GM18861 (cell line): Measurements from ENCODE around the gene ARHGEF33.
A peak's percentile ranks its signal among the peaks of the same experiment; 100 is the strongest.
"Not testable (repeated sequence)": the region's sequence is repeated elsewhere in the genome, so short reads cannot be mapped to it uniquely, and the experiment has no call there.

Source experiments
- ATAC-seq: cut with Tn5 transposase; IDR thresholded peaks from one replicate; pipeline ENCODE4 v1.9.1; 2021; ENCODE audit not compliant: unreplicated experiment

Gene ARHGEF33

DNA sequence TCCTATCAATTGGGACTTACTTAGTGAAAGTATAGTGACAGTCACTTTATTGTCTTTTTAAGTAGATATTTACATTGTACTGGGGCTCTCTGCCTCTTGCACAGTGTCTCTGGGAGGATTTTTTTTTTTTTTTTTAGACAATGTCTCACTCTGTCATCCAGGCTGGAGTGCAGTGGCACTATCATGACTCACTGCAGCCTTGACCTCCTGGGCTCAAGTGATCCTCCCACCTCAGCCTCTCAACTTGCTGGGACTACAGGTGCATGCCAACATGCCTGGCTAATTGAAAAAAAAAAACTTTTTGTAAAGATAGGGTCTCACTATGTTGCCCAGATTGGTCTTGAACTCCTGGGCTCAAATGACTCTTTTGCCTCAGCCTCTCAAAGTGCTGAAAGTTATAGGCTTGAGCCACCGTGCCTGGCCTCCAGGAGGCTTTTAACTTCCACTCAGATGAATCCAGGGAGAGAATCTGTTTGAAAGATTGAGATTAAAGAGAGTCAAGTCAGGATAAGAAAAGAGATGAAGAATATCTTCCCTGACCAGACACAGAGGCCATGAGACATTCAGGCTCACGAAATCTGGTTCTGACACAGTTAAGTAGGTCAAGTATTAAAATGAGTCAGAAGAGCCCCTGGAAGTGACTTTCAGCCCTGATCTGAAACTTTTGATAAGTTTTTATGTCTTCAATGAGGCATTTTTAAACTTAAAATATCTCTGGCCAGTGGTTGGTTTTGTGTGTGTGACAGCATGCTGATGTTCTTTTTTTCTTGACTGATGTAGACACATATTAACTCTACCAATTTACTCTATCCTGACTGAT lies 18.3 kb downstream of the ARHGEF33 start:
- peak; percentile 88 for ATAC-seq

DNA sequence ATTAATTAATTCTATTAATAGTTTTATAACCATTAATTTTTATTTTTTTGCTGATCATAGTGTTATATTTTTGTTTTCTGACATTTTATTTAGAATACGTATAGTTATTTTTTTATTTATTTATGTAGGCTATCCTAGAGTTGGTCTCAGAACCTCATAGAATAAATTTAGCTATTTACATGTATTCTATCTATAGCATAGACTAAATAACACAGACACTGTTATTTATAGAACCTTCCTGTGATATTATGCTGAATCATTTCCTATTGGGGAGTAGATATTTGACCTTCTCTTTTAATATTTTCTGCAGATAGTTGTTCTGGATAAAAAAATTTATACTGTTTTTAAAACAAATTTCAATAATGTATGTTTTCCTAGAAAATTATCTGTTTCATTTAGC lies 20.2 kb downstream of the ARHGEF33 start:
- no peak for ATAC-seq

DNA sequence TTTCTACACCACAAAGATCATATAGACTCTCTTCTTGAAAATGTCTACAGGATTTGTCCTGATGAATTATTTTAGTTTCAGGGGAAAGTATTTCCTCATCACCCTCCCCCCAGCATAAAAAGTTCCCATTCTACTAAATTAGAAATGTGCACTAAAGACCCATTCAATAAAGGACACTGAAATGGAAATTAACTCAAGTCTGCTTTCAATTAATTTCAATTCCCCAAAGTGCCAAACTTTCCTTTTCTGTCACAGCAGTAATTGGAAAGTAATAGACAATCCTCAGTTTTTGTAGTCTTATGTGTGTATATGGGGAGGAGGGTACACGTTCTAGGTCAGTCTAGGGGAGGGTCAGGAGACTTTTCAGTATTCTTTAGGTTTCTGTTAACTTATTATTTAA lies 21.5 kb downstream of the ARHGEF33 start:
- ATAC-seq = no peak

DNA sequence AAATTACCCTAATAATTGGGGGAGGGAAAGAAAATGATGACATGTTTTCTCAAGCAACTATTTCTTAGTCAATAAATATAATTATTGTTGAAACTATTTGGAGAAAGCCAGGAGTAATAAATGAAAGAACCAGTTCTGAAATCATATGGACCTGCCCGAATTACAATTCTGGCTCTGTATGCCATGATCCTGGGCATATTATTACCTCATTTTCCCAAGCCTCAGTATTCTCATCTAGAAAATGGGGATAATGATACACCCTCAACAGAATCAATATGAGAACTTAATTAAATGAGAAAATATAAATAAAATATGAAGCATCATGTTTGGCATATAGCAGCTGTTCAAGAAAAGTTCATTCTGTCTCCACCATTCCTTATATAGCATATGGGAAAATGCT lies 22.9 kb downstream of the ARHGEF33 start:
- no peak for ATAC-seq

DNA sequence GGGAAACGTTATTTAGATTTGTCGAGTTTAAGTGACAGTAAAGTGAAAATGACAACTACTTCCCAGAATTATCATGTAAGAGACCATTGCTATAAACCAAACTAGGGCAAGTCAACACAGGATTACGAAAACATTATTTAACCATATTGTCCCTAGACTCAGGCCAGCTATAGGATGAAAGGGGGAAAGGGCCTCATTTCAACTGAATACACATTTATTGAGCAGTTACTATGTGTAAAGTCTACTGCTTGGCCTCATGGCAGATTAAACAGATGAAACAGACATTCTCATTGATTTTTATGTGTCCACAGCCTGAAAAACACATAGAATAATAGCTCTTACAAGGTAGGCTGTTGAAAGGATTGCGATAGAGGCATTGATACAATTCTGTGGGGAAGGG lies 32.7 kb downstream of the ARHGEF33 start:
- ATAC-seq = no peak

DNA sequence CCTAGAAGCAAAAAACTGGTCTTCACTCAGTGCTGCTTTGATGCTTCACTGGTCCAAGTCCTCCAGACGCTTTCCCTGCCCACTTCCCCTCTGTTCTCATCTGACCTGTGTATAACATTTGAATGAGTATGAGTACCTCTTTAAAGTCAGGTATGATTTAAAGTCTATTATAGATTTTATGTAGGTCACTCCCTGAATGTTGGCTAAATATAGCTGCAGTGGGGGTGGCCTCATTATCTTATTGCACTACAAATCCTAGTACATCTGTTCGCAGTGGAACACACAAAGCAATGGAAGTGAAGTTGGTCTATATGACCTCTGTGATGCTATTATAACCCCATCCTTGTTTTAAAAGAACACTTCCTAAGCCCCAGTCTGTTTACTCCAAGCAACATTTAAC lies 33.2 kb downstream of the ARHGEF33 start:
- no peak for ATAC-seq

DNA sequence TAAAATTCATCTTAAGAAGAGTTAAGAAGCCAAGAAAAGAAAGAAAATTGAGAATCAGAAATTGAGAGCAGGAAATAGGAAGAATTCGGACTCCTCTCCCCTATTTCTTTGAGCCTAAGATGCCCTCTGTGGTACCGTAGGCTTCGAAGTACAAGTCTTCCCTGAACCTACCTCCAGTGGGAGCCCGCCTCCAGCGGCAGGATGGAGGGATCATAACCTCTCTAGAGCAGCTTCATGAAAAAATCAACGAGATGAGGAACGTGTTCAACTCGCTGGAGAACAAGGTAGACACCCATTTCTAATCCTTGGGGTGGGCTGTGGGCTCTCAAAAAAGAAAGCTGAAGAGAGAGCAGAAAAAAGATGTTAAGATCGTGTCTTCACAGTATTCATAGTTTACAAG lies 36.3 kb downstream of the ARHGEF33 start:
- ATAC-seq = no peak

DNA sequence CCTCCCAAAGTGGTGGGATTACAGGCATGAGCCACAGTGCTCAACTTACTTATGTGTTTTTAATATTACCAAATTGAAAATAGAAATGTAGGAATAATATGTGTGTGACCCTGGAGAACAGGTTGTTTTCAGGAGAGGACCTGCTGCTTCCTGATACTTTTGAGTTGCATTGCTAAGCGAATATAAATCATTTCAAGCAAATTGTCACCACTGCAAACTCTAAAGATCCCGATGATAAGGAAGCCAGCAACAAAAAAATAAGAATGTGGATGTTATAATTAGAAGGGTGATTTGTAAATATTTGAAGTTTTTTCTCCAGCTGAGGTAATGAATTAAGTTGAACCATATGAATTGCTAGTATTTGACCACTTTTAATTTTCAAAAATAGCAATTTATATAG lies 40.9 kb downstream of the ARHGEF33 start:
- no peak for ATAC-seq

DNA sequence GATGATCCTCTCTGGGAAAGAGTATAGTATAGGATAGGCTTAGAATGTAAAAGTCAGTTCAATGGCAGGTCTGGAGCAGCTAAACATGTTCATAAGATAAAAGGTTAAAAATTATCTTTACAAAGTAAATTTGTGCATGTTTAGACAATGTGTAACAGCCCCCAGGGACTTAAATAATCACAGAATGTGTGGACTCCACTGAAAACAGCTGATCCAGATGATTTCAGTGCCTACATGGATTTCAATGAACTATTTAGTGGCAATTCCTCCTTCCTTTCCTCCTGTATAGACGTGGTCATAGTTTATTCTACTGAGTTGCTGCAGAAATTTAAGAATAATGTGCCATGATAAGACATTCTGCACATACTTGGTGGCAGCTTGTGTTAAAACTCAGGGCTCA lies 42.9 kb downstream of the ARHGEF33 start:
- ATAC-seq = no peak

DNA sequence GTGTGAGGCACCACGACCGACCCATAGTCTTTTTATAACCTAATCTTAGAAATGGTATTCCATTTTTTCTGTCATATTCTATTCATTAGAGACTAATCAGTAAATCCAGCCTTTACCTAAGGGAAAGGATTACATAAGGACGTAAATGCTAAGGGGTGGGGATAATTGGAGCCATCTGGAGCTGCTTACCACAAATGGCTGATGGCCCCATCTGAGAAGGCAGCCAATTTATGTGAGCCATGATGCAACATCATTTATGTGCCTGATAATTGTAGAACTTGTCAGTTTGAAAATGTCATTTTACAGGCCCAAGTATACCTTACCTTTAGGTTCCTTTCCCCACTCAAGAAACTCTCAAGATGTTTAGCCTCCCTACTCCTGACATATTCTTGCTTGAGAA lies 44.0 kb downstream of the ARHGEF33 start:
- no peak for ATAC-seq

DNA sequence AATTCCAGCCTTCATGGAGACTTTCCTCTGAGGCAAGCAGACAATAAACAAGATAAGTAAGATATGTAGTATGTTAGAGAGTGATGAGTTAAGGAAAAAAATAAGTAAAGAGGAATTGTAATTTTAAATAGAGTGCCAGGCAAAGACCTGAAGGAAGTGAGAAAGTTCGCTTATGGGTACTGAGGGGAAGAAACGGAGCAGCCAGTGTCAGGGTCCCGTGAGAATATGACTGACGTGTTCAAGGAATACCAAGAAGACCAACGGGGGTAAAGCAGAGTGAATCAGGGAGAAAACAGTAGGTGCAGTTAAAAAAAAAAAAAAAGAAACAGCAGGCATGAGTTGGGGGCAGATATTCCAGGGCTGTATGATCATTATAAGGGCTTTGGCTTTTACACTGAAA lies 45.1 kb downstream of the ARHGEF33 start:
- no peak for ATAC-seq

DNA sequence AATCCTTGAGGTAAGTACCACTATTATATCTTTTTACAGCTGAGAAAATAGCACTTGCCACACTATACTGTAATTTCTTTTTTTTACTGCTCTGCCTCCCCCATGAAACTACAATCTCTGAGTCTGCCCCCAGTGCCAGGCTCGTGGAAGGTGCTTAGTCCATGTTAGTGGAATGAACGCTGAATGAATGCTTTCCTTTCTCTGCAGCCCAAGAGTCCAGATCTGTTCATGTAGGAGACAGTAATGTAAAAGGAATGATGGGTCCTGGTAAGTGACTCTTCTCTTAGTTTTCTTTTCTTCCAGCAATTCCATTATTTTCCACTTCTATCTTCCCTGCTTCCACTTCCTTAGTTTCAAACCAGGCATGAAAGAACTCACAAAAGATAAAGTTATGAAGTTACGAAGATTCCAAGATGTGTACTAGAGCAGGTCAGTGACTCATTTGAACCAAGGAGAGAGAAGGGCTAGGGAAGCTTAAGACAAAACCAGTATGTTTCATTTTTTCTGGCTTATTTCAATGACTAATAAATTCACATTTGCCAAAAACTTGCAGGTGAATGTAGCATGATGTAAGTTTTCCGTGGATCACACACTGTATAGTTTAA lies 46.0 kb downstream of the ARHGEF33 start:
- no peak for ATAC-seq

DNA sequence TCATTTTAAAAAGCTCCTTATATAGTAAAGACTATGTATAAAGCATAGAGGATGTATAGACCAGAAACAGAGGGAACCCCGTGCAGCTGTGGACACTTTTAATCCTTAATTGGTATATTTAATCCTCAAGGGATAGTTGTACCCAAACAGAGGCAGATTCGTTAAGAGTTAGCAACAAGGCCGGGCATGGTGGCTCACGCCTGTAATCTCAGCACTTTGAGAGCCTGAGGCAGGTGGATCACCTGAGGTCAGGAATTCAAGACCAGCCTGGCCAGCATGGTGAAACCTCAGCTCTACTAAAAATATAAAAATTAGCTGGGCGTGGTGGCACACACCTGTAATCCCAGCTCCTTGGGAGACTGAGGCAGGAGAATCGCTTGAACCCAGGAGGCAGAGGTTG lies 46.8 kb downstream of the ARHGEF33 start:
- not testable (repeated sequence) for ATAC-seq

DNA sequence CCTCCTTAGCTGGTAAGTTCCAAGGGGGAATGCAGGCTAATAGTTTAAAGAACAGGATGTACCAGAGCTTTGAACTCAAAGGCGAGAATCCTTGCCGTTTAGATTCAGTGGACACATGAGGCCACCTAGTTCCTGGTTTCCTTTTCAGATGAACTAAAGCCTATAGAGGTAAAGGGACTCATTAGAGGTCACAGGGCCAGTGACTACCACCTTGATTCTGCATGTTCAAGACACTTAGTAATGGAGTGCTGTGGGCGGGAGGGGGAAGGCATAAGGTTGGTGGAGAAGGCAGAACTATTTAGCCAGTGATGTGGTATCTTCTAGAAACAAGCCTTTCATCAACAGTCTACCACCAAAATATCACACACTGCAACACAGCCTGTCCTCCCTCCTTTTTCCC lies 47.9 kb downstream of the ARHGEF33 start:
- ATAC-seq = no peak

DNA sequence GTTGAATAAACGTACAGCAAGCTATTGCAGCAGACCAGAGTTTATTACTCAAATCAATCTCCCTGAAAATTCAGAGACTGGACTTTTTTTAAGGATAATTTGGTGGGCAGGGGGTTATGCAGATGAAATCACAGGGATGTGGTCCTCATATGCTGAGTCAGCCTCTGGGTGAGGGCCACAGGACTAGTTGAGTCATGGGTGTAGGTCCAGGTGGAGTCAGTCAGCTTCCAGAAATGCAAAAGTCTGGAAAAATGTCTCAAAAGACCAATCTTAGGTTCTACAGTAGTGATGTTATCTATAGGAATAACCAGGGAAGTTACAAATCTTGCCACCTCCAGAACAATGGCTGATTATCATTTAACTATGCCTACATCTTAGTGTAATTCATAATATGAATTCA lies 51.1 kb downstream of the ARHGEF33 start:
- ATAC-seq = no peak

DNA sequence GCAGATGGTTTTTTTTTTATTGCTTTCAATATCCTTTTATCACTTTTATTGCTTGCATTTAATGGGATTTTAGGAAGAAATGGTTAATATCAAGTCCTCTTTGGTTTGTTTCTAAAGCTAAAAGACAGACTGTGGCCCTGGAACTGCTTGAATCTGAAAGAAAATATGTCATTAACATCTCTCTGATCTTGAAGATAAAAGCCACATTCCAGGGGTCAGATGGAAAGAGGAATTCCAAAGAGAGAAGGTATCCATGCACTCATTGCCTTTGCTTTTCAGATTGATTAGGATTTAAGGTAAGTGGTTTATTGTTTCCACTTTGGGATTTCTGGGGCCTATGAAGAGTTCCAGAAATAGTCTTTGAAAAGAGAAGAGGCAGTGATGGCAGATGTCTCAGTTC lies 54.1 kb downstream of the ARHGEF33 start:
- ATAC-seq = no peak

DNA sequence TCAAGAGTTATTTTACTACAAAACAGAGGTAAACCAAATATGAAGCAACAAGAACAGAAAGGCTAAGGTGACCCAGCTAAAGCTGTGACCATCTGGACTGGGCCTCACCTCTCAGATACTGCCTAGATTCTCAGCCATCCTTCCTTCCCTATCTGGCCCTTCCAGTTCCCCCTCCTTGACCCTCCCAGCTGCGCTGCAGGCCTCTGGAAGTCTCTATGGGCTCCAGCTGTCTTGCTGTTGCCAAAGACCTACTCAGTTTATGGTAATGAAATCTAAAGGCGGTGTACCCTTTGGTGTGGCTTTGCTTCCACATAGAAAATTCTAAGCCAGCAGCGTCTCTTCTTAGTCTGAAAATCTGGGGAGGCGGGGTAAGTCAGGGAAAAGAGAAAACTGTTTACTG lies 55.7 kb downstream of the ARHGEF33 start:
- ATAC-seq = no peak

DNA sequence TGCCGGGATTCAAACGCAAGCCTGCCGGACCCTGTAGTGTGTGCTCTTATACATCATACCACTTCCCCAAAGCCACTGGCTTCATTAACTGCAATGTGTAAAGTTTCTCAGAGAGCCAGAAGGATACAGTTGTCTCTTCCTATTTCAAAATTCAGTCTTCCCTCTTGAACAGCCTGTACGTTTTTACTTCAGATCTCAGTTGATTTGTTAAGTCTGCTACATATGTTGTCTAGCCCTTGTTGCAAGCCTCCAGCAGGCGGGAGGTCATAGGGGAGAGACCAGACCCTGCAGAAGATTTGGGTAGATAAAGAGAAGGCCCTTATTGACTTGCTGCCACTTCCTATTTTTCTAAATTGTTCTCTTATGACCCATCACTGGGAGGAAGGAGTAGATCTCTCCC lies 56.2 kb downstream of the ARHGEF33 start:
- no peak for ATAC-seq

DNA sequence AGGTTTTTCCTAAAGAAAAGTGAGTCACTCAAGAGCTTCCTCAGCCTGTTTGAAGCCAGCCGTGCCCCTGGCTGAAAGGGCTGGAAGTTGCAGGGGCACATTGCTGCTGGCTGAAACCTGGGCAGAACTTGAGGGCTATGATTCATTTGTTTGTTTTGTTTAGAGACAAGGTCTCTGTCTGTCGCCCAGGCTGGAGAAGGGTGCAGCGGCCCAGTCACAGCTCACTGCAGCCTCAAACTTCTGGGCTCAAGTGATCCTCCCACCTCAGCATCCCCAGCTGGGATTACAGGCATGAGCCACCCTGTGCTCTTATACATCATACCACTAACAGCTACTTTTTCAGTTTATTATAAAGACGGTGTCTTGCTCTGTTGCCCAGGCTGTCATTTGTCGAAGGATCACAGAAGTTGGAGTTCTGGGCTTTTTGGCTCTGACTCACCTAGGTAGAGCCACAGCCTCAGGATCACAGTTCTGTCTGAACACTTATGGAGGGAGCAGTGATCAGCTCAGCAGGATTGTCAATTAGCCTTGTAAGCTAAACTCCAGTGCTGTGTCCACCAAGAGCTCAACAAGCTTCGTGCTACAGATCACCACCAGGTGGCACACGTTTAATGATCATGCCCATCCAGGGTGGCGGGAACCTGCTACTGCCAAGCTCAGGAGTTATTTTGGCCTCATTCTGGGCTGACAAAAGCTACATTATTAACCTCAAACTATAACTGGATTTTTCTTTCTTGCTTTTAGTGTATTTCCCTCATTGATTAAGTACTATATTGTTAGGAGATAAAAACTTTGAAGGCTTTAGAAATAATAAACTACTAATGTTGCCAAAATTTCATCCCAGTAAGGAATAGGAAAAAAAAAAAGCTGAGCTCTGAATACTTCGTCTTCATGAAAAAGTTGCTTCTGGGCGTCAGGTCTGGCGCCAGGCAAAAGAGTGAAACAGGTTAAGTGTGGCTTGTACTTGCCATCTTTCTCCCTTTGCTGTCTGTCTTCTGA lies 57.9 kb downstream of the ARHGEF33 start:
- peak; percentile 72 for ATAC-seq

DNA sequence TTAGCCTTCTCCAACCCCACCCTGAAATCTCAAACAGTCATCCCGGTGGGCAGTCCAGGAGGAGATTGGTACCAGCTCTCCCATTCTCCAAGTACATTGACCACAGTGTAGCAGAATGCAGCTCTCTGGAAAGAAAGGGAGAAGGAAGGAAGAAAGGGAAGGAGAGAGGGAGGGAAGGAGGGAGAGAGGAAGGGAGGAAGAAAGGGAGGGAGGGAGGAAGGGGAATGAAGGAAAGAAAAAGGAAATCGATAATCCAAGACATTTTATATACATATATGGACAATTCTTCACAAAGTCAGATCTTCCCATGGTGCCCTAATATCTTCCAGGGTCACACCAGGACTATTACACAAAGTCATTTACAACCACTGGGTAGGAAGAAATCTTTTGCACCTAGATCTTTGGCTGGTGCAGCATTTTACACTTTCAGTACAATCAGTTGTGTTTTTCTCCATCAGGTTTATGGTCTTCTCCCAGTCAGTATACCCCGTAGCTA lies 58.8 kb downstream of the ARHGEF33 start:
- no peak for ATAC-seq

DNA sequence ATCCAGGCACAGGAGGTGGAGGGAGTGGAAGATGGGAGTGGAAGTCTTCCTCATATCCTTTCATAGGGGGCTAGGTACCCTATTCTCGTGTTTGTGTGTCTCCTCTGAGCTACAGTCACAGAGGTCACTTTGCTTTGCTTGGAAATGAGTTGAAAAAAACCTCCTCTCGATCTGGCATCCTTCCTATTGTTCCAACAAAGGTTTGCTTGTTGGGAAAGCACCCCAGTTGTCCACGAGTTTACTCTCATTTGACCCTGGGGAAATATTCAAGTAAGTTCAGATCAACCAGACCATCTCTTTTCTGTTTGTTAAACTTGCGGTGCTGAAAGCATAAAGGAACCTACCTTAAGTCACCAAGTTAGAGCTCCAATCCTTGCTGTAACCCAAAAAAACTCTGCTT lies 59.3 kb downstream of the ARHGEF33 start:
- ATAC-seq = no peak
